Peyer's patch (tissue), 4 donors: Measurements from ENCODE around the gene PLXNA2.

Experiments used
- CTCF ChIP-seq, 6 experiments: fragments of 450-650 bp in 4 of 6; fragments of 200-600 bp in 2 of 6; sonication (generic) in 1 of 6; IDR thresholded peaks; one replicate each; pipeline ENCODE4 v1.5.1; 2017 to 2019; ENCODE audit warnings: antibody characterized with exemption in 6 of 6, mild to moderate bottlenecking in 3 of 6, moderate library complexity in 1 of 6
- POLR2A ChIP-seq, 2 donors: fragments of 450-650 bp; IDR thresholded peaks; one replicate each; pipeline ENCODE4 v1.5.1; 2017; ENCODE audit warnings: antibody characterized with exemption in 2 of 2, mild to moderate bottlenecking in 2 of 2, moderate library complexity in 2 of 2

- TF ChIP-seq CTCF (IDR thresholded peaks at IDR 0.05) (no peak), POLR2A (IDR thresholded peaks at IDR 0.05) (no peak)
Observed at GRCh38 chr1:208141610-208142192, 102.5 kb downstream of the PLXNA2 start.
